MM.1S (cell line): Measurements from ENCODE around the gene BCAP31.
A peak's percentile ranks its signal among the peaks of the same experiment; 100 is the strongest.

Experiments used
- DNase-seq: peaks from one replicate; pipeline ENCODE4 v3.0.0-alpha.2; 2015
- H2AFZ ChIP-seq: fragments of 300-600 bp; sonication (generic); 2 replicates; pipeline ENCODE4 v1.6.0; 2016; ENCODE audit warnings: antibody characterized with exemption, low read length
- H3F3A ChIP-seq: fragments of 300-600 bp; sonication (generic); 2 replicates; pipeline ENCODE4 v1.6.1; 2016; ENCODE audit warnings: mild to moderate bottlenecking, antibody characterized with exemption, low read length, moderate library complexity, mixed read lengths; ENCODE audit not compliant: insufficient read depth
- H3K27ac ChIP-seq: fragments of 300-600 bp; sonication (generic); 2 replicates; pipeline ENCODE4 v1.5.1; 2016; ENCODE audit warnings: mild to moderate bottlenecking, low read length
- H3K27me3 ChIP-seq: fragments of 300-600 bp; sonication (generic); replicated peaks from 2 replicates; pipeline ENCODE4 v1.6.0; 2016; ENCODE audit warnings: low read length; ENCODE audit not compliant: insufficient read depth
- H3K36me3 ChIP-seq: fragments of 300-600 bp; sonication (generic); replicated peaks from 2 replicates; pipeline ENCODE4 v1.6.1; 2016; ENCODE audit warnings: mild to moderate bottlenecking, low read length, mixed read lengths; ENCODE audit not compliant: insufficient read depth
- H3K4me1 ChIP-seq: fragments of 300-600 bp; sonication (generic); 2 replicates; pipeline ENCODE4 v1.6.1; 2016; ENCODE audit warnings: low read length, mixed read lengths
- H3K4me2 ChIP-seq: fragments of 300-600 bp; sonication (generic); 2 replicates; pipeline ENCODE4 v1.6.0; 2016; ENCODE audit warnings: low read depth, low read length
- H3K4me3 ChIP-seq: fragments of 300-600 bp; sonication (generic); 2 replicates; pipeline ENCODE4 v1.5.1; 2016; ENCODE audit warnings: low read length, mixed read lengths
- H3K79me2 ChIP-seq: fragments of 300-600 bp; sonication (generic); 2 replicates; pipeline ENCODE4 v1.6.1; 2016; ENCODE audit warnings: mixed run types, low read length, mixed read lengths
- H3K9ac ChIP-seq: fragments of 300-600 bp; sonication (generic); 2 replicates; pipeline ENCODE4 v1.6.1; 2016; ENCODE audit warnings: low read length, mixed read lengths
- H3K9me2 ChIP-seq: fragments of 300-600 bp; sonication (generic); replicated peaks from 2 replicates; pipeline ENCODE4 v1.6.1; 2016; ENCODE audit warnings: mild to moderate bottlenecking, low read length, mixed read lengths; ENCODE audit not compliant: insufficient read depth
- H3K9me3 ChIP-seq: fragments of 300-600 bp; sonication (generic); replicated peaks from 2 replicates; pipeline ENCODE4 v1.6.1; 2016; ENCODE audit warnings: mild to moderate bottlenecking, low read length, mixed read lengths; ENCODE audit not compliant: insufficient read depth
- H4K20me1 ChIP-seq: fragments of 300-600 bp; sonication (generic); 2 replicates; pipeline ENCODE4 v1.6.1; 2016; ENCODE audit warnings: mild to moderate bottlenecking, low read length, moderate library complexity, mixed read lengths; ENCODE audit not compliant: insufficient read depth
- CTCF ChIP-seq: fragments of 300-600 bp; sonication (generic); IDR thresholded peaks from 2 replicates; pipeline ENCODE4 v1.5.1; 2016; ENCODE audit warnings: antibody characterized with exemption, low read length, mixed read lengths
- EZH2 ChIP-seq: fragments of 300-600 bp; sonication (generic); optimal IDR thresholded peaks from 2 replicates; pipeline ENCODE3; 2017; ENCODE audit warnings: low read depth, mild to moderate bottlenecking, antibody characterized with exemption, low read length, mixed read lengths
- EZH2phosphoT487 ChIP-seq: fragments of 300-600 bp; sonication (generic); IDR thresholded peaks from 2 replicates; pipeline ENCODE4 v1.6.1; 2018; ENCODE audit warnings: antibody characterized with exemption, low read length

Gene BCAP31

GRCh38 chrX:153728951-153729631, 4.9 kb upstream of the BCAP31 start:
- DNase-seq, result no peak
- no peaks in the 10 kb centered on the region for H3K9me2 ChIP-seq
- no peak overlapping the region for H3K27ac ChIP-seq
- peaks cover 11% of the 10 kb centered on the region for H3K79me2 ChIP-seq
- H3K4me3 ChIP-seq, result no peak overlapping the region
- no peaks in the 10 kb centered on the region for H3K36me3 ChIP-seq
- H3F3A ChIP-seq, result peaks cover 9% of the 10 kb centered on the region
- H3K27me3 ChIP-seq, result no peaks in the 10 kb centered on the region
- TF ChIP-seq EZH2phosphoT487 (no peak), EZH2 (no peak), CTCF (no peak)
- H4K20me1 ChIP-seq, result no peaks in the 10 kb centered on the region
- no peak overlapping the region for H2AFZ ChIP-seq
- H3K4me1 ChIP-seq, result peaks cover 28% of the 10 kb centered on the region
- no peaks in the 10 kb centered on the region for H3K9me3 ChIP-seq
- H3K4me2 ChIP-seq, result no peak overlapping the region
- H3K9ac ChIP-seq, result no peak overlapping the region

- no peak for DNase-seq
- H3K9ac ChIP-seq, result no peak overlapping the region
- H3K27ac ChIP-seq, result no peak overlapping the region
- H3K4me1 ChIP-seq, result peaks cover 28% of the 10 kb centered on the region
- peaks cover 9% of the 10 kb centered on the region for H3F3A ChIP-seq
- no peaks in the 10 kb centered on the region for H4K20me1 ChIP-seq
- H3K79me2 ChIP-seq, result peaks cover 17% of the 10 kb centered on the region
- no peak overlapping the region for H3K4me2 ChIP-seq
- H3K4me3 ChIP-seq, result no peak overlapping the region
- no peaks in the 10 kb centered on the region for H3K9me3 ChIP-seq
- TF ChIP-seq EZH2phosphoT487 (no peak), CTCF (no peak), EZH2 (no peak)
- H3K36me3 ChIP-seq, result no peaks in the 10 kb centered on the region
- H3K27me3 ChIP-seq, result no peaks in the 10 kb centered on the region
- no peak overlapping the region for H2AFZ ChIP-seq
- H3K9me2 ChIP-seq, result no peaks in the 10 kb centered on the region
Measured at GRCh38 chrX:153728095-153728494, 3.9 kb upstream of the BCAP31 start.

- H3K27ac ChIP-seq, result peak overlapping the region; percentile 57; the same call in 1 of the 2 replicates
- no peaks in the 10 kb centered on the region for H4K20me1 ChIP-seq
- no peaks in the 10 kb centered on the region for H3K9me3 ChIP-seq
- no peaks in the 10 kb centered on the region for H3K36me3 ChIP-seq
- peaks cover 9% of the 10 kb centered on the region for H3F3A ChIP-seq
- TF ChIP-seq EZH2, result no peak
- TF ChIP-seq EZH2phosphoT487, result no peak
- no peak for TF ChIP-seq CTCF
- H2AFZ ChIP-seq, result no peak overlapping the region
- H3K4me3 ChIP-seq, result no peak overlapping the region
- peaks cover 25% of the 10 kb centered on the region for H3K79me2 ChIP-seq
- peak overlapping the region; percentile 62; the same call in 1 of the 2 replicates for H3K4me2 ChIP-seq
- no peak overlapping the region for H3K9ac ChIP-seq
- H3K4me1 ChIP-seq, result peaks cover 28% of the 10 kb centered on the region
- no peaks in the 10 kb centered on the region for H3K9me2 ChIP-seq
- no peak for DNase-seq
- no peaks in the 10 kb centered on the region for H3K27me3 ChIP-seq
Measured at GRCh38 chrX:153727123-153727931, 3.1 kb upstream of the BCAP31 start.
